ENCODE results near the gene RASA3.

RASA3 gene

DNA sequence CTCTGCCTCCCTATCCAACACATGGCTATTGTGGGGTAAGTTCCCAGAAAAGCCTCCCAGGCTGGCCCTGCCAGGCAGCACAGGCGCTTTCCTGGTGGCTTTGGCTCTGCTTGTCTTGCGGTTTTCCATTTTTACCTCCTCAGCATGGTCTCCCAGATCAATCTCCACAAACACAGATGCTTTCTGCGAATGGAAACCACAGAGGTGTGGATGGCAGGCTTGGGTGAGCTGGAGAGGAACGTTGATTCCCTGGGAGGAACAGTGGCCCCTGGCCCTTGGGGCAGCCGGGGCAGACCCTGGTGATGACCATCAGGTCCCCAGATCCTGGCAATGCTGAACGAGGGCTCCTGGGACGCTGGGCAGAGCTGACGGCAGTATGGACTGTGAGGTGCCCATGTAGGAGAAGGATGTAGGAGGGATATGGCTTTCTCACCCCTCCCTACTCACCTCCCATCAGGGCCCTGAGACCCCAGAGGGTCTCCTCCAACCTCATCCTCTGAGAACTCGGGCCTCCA lies 165.2 kb downstream of the RASA3 start:
- DNase-seq (ENCODE audit: low read depth): no peak

DNA sequence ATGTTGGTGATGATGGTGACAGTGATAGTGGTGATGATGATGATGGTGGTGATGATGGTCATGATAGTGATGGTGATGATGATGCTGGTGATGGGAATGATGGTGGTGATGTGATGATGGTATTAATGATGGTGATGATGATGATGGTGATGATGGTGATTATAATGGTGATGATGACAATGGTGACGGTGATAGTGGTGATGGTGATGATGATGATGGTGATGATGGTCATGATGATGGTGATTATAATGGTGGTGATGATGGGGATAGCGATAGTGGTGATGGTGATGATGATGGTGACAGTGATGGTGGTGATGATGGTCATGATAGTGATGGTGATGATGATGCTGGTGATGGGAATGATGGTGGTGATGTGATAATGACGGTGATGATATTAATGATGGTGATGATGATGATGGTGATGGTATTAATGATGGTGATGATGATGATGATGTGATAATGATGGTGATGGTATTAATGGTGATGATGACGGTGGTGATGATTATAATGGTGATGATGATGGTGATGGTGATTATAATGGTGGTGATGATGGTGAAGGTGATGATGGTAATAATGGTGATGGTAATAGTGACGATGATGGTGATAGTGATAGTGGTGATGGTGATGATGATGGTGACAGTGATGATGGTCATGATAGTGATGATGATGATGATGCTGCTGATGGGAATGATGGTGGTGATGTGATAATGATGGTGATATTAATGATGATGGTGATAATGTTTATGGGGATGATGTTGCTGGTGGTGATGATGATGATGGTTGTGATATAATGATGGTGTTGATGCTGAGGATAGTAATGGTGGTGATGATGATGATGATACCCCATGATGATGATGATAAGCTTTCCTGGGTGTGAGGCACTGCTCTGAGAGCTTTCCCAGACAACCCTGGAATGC lies 166.2 kb downstream of the RASA3 start:
- DNase-seq (ENCODE audit: low read depth): no peak

DNA sequence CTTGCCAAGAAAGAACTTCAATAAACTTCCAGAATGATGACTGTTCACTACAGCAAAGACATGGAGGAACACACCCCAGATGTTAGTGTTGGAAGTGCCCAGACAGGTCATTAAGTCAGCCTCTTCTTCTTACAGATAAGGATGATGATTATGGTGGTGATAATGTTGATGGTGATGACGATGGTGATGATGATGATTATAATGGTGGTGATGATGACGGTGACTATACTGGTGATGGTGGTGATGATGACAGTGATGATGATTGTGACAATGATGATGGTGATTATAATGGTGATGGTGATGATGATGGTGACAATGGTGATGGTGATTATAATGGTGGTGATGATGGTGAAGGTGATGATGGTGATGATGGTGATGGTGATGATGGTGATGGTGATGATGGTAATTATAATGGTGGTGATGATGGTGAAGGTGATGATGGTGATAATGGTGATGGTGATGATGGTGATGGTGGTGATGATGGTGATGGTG lies 167.0 kb downstream of the RASA3 start:
- no peak for DNase-seq (ENCODE audit: low read depth)

DNA sequence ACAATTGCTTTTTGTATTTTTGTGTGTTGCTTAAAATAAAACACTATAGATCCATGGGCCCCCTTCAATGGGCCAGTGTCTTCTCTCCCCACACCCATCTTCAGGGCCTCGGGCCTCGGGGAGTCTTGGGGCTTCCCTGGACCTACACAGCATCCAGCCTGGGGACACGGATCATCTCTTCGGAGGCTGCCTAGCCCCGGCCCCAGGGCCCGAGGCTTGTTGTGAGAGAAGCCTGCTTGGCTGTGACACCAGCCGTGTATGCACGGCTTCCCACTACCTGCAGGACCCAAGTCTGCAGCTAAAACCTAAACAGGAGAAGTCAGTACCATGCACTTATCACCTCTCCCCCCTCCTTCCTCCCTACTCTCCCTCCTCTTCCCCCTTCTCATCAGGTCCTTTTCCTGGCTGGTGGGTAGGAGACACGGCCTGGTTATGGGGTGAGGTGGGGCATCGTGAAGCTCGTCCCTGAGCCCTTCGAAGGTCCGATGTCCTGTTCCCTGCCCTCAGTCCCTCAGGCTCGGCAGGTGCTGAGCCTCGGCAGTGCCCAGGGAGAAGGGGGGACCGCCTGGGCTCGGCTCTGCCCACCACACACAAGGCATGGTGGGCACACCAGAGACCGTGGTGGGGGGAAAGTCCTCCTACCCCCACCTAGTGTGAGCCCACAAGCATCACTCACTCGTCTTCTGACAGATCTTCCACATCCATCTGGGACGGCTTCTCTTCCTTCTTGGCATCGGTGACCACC lies 168.0 kb downstream of the RASA3 start:
- DNase-seq (ENCODE audit: low read depth): no peak

DNA sequence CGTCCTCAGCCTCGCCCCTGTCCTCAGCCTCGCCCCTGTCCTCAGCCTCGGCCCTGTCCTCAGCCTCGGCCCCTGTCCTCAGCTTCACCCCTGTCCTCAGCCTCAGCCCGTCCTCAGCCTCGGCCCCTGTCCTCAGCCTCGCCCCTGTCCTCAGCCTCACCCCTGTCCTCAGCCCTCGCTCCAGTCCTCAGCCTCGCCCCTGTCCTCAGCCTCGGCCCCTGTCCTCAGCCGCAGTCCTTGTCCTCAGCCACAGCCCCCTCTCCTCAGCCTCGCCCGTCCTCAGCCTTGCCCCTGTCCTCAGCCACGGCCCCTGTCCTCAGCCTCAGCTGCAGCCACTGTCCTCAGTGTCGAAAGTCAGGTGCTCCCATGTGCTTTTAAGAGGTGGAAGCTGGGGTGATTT lies 169.0 kb downstream of the RASA3 start:
- DNase-seq (ENCODE audit: low read depth): no peak

DNA sequence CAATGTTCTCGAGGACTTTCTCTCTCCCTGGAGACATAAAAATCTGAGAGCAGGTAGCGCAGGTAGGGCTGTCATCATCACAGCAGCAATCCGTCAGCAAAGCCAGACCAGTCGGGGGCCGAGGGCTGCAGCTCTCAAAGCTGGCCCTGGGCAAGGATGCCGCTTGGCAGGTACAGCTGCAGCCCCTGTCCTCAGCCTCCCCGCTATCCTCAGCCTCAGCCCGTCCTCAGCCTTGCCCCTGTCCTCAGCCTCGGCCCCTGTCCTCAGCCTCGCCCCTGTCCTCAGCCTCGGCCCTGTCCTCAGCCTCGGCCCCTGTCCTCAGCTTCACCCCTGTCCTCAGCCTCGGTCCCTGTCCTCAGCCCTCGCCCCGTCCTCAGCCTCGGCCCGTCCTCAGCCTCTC lies 169.4 kb downstream of the RASA3 start:
- DNase-seq (ENCODE audit: low read depth): no peak

DNA sequence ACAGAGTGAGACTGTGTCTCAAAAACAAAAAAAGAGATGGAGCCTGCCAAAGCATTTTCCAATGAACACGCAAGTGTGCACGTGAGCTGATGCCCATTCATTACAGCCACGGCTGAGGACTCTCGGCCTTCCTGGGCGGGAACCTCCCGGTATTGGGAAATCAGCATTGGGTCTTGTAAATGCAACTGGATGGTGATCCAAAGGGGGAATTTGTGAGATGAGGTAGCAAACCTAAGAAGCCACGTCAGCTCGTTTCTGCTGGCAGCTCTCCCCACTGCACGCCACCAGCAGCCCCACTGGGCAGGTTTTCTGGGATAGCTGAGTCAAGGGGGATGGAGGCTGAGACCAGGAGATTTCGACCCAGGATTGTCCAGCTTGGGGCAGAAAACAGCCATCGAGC lies 170.0 kb downstream of the RASA3 start:
- DNase-seq (ENCODE audit: low read depth): no peak

- no peak for DNase-seq (ENCODE audit: low read depth)
Observed at GRCh38 chr13:113960276-113960948, 172.0 kb downstream of the RASA3 start.

DNA sequence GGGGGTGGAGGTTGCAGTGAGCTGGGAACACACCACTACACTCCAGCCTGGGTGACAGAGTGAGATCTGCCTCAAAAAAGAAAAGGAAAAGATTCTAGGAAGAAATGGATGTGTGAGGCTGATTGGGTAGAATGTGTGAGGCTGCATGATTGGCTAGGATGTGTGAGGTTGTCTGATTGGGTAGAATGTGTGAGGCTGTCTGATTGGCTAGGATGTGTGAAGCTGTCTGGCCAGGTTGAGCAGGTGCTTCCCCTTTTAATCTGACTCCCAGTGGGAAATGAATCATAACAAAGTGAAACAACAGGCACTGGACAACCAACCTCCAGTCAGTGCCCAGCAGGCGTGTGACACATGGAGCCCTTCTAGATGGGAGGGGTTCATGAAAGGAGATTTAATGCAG lies 173.2 kb downstream of the RASA3 start:
- DNase-seq (ENCODE audit: low read depth): no peak

DNA sequence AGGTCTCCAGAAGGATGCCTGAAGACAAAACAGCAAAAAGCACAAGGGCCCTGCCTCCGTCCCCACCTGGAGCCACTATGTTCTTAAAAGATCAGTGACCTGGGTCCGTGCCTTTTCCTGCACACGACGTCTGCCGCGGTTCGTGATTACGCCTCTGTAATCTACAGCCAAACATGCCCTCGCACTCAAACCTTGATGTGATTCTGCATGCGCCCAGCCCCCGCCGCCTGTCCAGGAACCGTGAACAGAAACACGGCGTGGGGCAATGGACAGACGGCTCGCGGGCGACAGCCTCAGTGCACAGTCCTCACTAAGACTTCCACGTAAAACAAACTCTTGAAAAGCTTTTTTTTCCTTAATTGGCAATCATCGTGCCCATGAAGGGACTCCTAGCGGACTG lies 174.1 kb downstream of the RASA3 start:
- DNase-seq (ENCODE audit: low read depth): no peak

- no peak for DNase-seq (ENCODE audit: low read depth)
Observed at GRCh38 chr13:113956571-113956970, 175.9 kb downstream of the RASA3 start.

DNA sequence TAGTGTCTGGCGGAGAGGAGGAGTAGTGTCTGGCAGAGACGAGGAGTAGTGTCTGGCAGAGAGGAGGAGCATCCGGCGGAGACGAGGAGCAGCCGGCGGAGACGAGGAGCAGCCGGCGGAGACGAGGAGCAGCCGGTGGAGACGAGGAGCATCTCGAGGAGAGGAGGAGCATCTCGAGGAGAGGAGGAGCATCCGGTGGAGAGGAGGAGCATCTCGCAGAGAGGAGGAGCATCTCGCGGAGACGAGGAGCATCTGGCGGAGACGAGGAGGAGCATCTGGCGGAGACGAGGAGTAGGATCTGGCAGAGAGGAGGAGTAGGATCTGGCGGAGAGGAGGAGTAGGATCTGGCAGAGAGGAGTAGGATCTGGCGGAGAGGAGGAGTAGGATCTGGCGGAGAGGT lies 176.7 kb downstream of the RASA3 start:
- no peak for DNase-seq (ENCODE audit: low read depth)

- DNase-seq (ENCODE audit: low read depth): no peak
Observed at GRCh38 chr13:113955235-113955634, 177.2 kb downstream of the RASA3 start.

GRCh38 chr13:113954046-113954835 lies 178.2 kb downstream of the RASA3 start:
- no peak for DNase-seq (ENCODE audit: low read depth)

- no peak for DNase-seq (ENCODE audit: low read depth)
Observed at GRCh38 chr13:113953561-113953960, 178.9 kb downstream of the RASA3 start.

DNA sequence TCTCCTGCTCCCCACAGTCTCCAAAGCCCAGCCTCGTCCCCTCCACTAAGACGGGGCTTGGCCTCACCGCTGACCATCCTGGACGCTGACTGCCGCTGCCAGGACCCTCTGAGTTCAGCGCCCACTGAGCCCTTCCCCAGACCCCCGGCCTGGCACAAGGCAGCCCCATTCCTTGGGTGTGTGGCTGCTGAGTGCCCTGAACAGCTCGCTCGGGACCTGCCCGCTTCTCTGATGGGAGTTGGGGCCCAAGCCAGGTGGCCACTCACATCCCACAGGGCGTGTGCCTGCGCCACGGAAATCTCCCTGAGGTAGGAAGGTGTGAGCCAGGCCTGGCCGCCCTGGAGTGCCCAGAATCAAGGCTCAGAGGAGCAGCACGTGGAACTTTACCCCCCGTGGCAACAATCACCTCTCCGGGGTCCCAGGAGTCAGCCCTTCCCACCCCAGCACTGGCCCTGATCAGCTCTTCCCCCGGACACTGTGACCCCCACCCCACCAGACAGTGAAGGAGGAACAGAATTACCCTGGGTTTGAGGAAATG lies 179.4 kb downstream of the RASA3 start:
- no peak for DNase-seq (ENCODE audit: low read depth)

DNA sequence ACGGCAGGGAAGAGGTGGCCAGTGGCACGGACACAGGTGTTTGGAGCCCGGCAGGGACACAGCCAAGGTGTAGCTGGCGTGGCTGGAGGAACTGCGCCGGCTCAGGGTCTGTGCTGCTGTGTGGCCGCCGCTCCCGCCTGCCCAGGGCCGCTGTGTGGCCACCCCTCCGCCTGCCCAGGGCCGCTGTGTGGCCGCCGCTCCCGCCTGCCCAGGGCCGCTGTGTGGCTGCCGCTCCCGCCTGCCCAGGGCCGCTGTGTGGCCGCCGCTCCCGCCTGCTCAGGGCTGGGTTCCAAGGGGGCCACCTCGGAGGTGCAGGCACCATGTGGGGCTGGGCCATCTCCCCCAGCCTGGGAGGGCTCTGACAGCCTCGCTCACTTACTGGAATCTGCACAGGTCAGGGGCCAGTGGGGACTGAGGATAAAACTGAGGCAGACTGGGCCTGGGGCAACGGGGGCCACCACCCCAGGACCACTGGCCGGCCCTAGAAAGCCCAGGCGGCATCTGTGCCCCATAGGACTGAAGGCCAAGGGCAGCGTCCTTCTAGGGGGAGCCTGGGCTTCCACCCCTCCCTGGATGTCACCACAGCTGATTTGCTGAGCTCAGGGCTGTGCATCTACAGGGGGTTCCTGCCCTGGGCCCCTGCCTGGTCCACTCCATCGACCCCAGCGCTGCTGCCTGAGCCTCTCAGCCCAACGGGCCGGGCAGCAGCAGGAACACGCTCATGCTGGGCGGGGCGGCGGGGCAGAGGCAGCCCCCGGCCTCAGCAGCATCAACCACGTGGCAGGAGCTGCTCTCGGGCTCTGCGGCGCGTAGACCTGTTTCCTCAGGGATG lies 180.1 kb downstream of the RASA3 start:
- no peak for DNase-seq (ENCODE audit: low read depth)

DNA sequence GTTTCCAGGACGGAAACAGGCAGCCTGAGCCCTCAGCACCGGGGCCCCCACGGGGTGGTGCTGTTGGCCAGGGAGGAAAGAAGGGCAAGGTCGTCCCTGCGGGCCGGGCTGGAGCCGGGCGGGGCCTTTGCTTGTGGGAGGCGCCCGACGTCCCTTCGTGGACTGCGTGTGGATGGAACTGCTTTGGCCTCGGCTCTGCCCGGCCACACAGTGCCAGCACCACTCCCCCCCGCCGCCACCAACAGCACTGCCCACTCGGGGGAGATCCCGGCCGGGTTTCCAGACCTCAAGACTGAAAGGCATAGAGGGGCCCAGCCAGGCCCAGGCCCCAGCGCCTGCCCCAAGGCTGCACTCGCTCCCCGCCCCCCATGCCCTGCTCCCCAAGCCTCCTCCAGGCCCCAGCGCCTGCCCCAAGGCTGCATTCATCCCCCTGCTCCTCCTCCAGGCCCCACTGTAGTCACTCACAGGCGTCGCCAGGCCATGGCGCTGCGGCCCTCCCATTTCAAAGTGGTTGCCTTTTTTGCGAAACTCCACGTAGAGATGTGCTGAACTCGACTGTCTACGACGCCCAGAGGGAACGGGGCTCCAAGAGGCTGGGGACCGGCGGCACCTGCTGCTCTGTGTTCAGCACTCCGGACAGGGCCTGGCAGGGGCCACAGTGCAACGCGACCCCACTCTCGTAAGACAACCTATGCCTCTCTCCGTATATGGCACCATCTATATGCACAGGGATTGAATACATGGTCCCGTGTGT lies 181.0 kb downstream of the RASA3 start:
- peak; percentile 50 for DNase-seq (ENCODE audit: low read depth)

- DNase-seq (ENCODE audit: low read depth): no peak
Observed at GRCh38 chr13:113950451-113951245, 181.8 kb downstream of the RASA3 start.

Data from stromal cell of bone marrow (primary cell).